HG03139 (cell line): Measurements from ENCODE around the gene MS4A10.

Experiments used
- ATAC-seq: cut with Tn5 transposase; IDR thresholded peaks from one replicate; pipeline ENCODE4 v1.9.1; 2021; ENCODE audit not compliant: unreplicated experiment

MS4A10 gene

DNA sequence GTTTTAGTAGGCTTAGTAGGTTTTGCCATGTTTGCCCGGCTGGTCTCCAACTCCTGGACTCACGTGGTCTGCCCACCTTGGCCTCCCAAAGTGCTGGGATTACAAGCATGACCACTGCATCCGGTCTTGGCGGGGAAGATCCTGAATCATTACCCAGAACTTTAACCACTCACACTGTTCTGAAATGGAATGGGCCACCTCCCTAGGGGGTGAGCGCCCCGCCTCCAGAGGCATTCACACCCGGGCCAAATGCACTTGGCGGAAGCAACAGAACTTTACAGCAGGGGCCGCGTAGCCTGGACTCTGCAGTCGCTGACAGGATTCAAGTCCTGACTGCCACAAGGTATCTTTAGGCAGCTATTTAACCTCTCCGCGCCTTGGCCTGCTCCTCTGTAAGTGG, 62.1 kb downstream of the MS4A10 start:
- ATAC-seq: no peak

DNA sequence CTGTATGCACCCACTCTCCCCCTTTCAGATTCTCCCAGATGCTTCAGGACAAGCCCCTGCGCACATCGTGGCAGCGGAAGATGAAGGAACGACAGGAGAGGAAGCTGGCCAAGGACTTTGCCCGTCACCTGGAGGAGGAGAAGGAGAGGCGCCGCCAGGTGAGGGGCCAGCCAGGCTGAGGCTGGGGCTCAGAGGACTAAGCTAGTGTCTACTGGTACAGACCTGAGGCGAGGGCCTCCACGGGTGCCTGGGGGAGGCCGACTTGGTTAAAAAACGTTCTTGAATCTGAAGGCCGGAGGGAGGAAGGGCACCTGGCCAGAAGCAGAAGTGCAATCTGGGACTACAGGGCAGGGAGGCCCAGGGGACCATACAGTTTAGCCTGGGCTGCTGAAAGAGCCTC, 62.8 kb downstream of the MS4A10 start:
- ATAC-seq: no peak

- no peak for ATAC-seq
Observed at GRCh38 chr11:60848714-60849151, 63.6 kb downstream of the MS4A10 start.

DNA sequence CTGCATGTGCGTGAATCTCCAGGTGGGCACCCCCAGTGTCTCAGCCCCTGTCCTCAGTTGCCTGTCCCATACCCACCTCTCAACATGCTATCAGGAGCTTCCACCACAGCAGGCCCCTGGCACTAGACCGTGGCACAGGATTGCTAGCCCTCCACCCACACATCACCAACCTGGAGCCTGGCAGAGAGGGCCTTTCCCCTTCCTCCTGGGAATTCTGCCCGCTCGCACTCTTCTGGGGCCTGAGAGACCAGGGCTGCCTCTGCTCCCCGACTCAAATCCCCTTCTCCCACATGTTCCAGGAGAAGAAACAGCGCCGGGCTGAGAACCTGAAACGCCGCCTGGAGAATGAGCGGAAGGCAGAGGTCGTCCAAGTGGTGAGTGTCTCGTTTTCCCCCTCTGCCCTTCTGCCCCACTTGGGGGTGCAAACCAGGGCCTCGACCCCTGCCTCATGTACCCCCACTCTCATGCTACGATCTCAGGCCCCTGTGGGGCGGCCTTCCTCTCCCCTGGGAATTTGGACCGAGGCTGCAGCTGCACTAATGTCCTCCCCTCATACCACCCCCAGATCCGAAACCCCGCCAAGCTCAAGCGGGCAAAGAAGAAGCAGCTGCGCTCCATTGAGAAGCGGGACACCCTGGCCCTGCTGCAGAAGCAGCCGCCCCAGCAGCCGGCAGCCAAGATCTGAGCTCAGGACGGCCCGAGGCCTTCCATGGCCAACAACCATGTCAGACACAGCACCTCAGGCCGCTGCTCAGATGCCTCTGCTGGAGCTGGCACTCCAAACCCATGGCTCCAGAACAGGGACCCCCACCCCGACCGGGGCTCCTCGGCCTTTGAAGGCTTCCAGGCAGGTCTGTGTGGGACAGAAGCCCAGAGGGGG, 64.7 kb downstream of the MS4A10 start:
- ATAC-seq: no peak
